Melanocyte of skin (primary cell): Measurements from ENCODE around the gene C1orf56. TPM values are rescaled to one million over a fixed set of nuclear protein-coding genes. Genes with fewer than 3 reads are reported as not detected.

Source experiments
- small RNA-seq, 2 donors: library from RNA; depleted of rRNA; stranded (forward); fragments of <200 nt; gene quantifications; one replicate each; pipeline ENCODE3, GENCODE V24; 2012
- total RNA-seq, 2 donors: library from RNA; depleted of rRNA; stranded (reverse); fragments of >200 nt; gene quantifications; 2 replicates each; pipeline ENCODE4 v1.2.3, GENCODE V29; 2012

The C1orf56 gene
- total RNA-seq = 1 to 10 TPM; 3.1 to 4.3 TPM

GRCh38 chr1:151047591-151047924, at the start of gene C1orf56:
Gene C1orf56 (plus strand): TSS chr1:151047751. CDS start chr1:151047848, 97 bp downstream.

GRCh38 chr1:151006327-151007052, 41.1 kb upstream of the C1orf56 start, which contains the start of gene MINDY1:
Gene MINDY1 (minus strand): TSS chr1:151006902. CDS start chr1:151002617, 4,285 bp downstream.

GRCh38 chr1:151008244-151009205, 39.0 kb upstream of the C1orf56 start, which contains the start of gene PRUNE1:
Gene PRUNE1 (plus strand): TSS chr1:151008449. CDS start chr1:151008633, 184 bp downstream.

GRCh38 chr1:151036356-151036755, 11.2 kb upstream of the C1orf56 start, which contains the start of gene BNIPL:
Gene BNIPL (plus strand): TSS chr1:151036586. CDS start chr1:151036726, 140 bp downstream.

GRCh38 chr1:151059109-151060006, 11.8 kb downstream of the C1orf56 start, which contains the start of gene CDC42SE1:
Gene CDC42SE1 (minus strand): TSS chr1:151059622. CDS start chr1:151055730, 3,892 bp downstream.

GRCh38 chr1:151060007-151060656, 12.6 kb downstream of the C1orf56 start, which contains the start of gene MLLT11:
Gene MLLT11 (plus strand): TSS chr1:151060397. CDS start chr1:151067225, 6,828 bp downstream.

GRCh38 chr1:151070474-151071276, 23.1 kb downstream of the C1orf56 start, which contains the start of gene GABPB2:
Gene GABPB2 (plus strand): TSS chr1:151070761. CDS start chr1:151088190, 17,429 bp downstream.

Small RNA genes within 50 kb of the gene (small RNA-seq; reads per million reads assigned to genes)
- 2.6 to 3.7 reads per million in 2 donors for gene RNU6-884P

Other genes starting within 250 kb of the C1orf56 start
- gene CTSK, start 239.5 kb upstream of the C1orf56 start, total RNA-seq = 100 to 1,000 TPM; 311 to 511 TPM
- 10 to 100 TPM; 25.0 to 40.6 TPM for gene ARNT, start 171.2 kb upstream of the C1orf56 start, total RNA-seq
- gene CTXND2, start 160.6 kb upstream of the C1orf56 start, total RNA-seq = not detected
- 10 to 100 TPM; 31.3 to 33.0 TPM for gene SETDB1, start 121.4 kb upstream of the C1orf56 start, total RNA-seq
- gene CERS2, start 72.9 kb upstream of the C1orf56 start, total RNA-seq = 100 to 1,000 TPM; 122 to 166 TPM
- not detected for gene ANXA9, start 65.5 kb upstream of the C1orf56 start, total RNA-seq
- 10 to 100 TPM; 21.6 to 35.4 TPM for gene MINDY1, start 40.8 kb upstream of the C1orf56 start, total RNA-seq
- gene PRUNE1, start 39.3 kb upstream of the C1orf56 start, total RNA-seq = 10 to 100 TPM in 1 of 2 donors, 1 to 10 TPM in 1; 9.6 to 14.3 TPM
- gene BNIPL, start 11.2 kb upstream of the C1orf56 start, total RNA-seq = under 1 TPM in 1 of 2 donors, not detected in 1; under 0.01 TPM
- 10 to 100 TPM; 77.4 to 94.9 TPM for gene CDC42SE1, start 11.9 kb downstream of the C1orf56 start, total RNA-seq
- gene MLLT11, start 12.6 kb downstream of the C1orf56 start, total RNA-seq = 1 to 10 TPM; 2.8 to 4.7 TPM
- gene GABPB2, start 23.0 kb downstream of the C1orf56 start, total RNA-seq = 1 to 10 TPM; 6.3 to 7.9 TPM
- 1 to 10 TPM in 1 of 2 donors, under 1 TPM in 1; 0.67 to 1.0 TPM for gene SEMA6C, start 98.9 kb downstream of the C1orf56 start, total RNA-seq
- not detected for gene TNFAIP8L2, start 108.9 kb downstream of the C1orf56 start, total RNA-seq
- gene LYSMD1, start 118.2 kb downstream of the C1orf56 start, total RNA-seq = 10 to 100 TPM; 12.7 to 14.1 TPM
- gene SCNM1, start 118.4 kb downstream of the C1orf56 start, total RNA-seq = 10 to 100 TPM; 25.1 to 28.6 TPM
- not detected for gene TMOD4, start 128.2 kb downstream of the C1orf56 start, total RNA-seq
- gene VPS72, start 142.4 kb downstream of the C1orf56 start, total RNA-seq = 10 to 100 TPM; 36.8 to 47.6 TPM
- 10 to 100 TPM; 36.5 to 55.6 TPM for gene PIP5K1A, start 150.8 kb downstream of the C1orf56 start, total RNA-seq
- 100 to 1,000 TPM; 131 to 188 TPM for gene PSMD4, start 207.0 kb downstream of the C1orf56 start, total RNA-seq
- 10 to 100 TPM; 18.3 to 22.0 TPM for gene ZNF687, start 234.5 kb downstream of the C1orf56 start, total RNA-seq